ENCODE measurements around the gene POMGNT2. TPM values are rescaled to one million over a fixed set of nuclear protein-coding genes. Genes with fewer than 3 reads are reported as not detected.

Gene POMGNT2
- total RNA-seq, 2 experiments from 2014 or later = 6.8 to 8.4 TPM

- peaks cover 17% of the 10 kb centered on the region for H3K4me1 ChIP-seq (ENCODE audit: insufficient read depth, low read length)
- ChIA-PET POLR2A (interaction anchor here (1.0 to 1.5 kb wide), 4 partner anchors 57 to 140 kb away, joined by 4 read pairs; no protein-coding TSS in a partner anchor), CTCF (no interaction called here)
- peak overlapping the region; percentile 83 for H3K4me3 Mint-ChIP-seq
- TF ChIP-seq CTCF (IDR thresholded peaks at IDR 0.05) = no peak
- H3K9me3 ChIP-seq (ENCODE audit: control insufficient read depth in 1 of 2, insufficient read depth in 1 of 2, low read length in 2 of 2) = no peaks in the 10 kb centered on the region
- peak; percentile 11 for ATAC-seq (ENCODE audit: poor library complexity)
- H3K9me3 Mint-ChIP-seq = no peaks in the 10 kb centered on the region
- H3K27me3 ChIP-seq (ENCODE audit: control insufficient read depth in 1 of 2, insufficient read depth in 2 of 2, low read length in 2 of 2) = no peaks in the 10 kb centered on the region
- H3K36me3 ChIP-seq (ENCODE audit: insufficient read depth, low read length) = no peaks in the 10 kb centered on the region
- H3K27ac Mint-ChIP-seq = peak overlapping the region; percentile 3
- no peaks in the 10 kb centered on the region for H3K27me3 Mint-ChIP-seq
- DNase-seq = peak in 6 of 14 experiments; percentile 6 to 43 (median 8)
- peak overlapping the region; percentile 68 for H3K4me3 ChIP-seq (ENCODE audit: low read length)
- peaks cover 32% of the 10 kb centered on the region for H3K4me1 Mint-ChIP-seq (ENCODE audit: low read depth)
- H3K36me3 Mint-ChIP-seq (ENCODE audit: low read depth) = no peaks in the 10 kb centered on the region
- intact Hi-C loops (cut with DNase I, micrococcal nuclease) = loop anchor here in 1 of 2 experiments (5.0 to 10.0 kb wide), 5 partner anchors 182 to 1870 kb away; partner anchors contain the start of genes ABHD5, ACKR2, ANO10 and EXOSC7
- no peak overlapping the region for H3K27ac ChIP-seq (ENCODE audit: low read depth in 1 of 2, low read length in 2 of 2)
Measured at GRCh38 chr3:43104660-43105595, 951 bp downstream of the POMGNT2 start.

GRCh38 chr3:43104039-43104438 is 1.8 kb downstream of the POMGNT2 start:
- Histone ChIP-seq H3K9me3 (ENCODE audit: control insufficient read depth in 1 of 2, insufficient read depth in 1 of 2, low read length in 2 of 2) (no peaks in the 10 kb centered on the region), H3K27me3 (ENCODE audit: control insufficient read depth in 1 of 2, insufficient read depth in 2 of 2, low read length in 2 of 2) (no peaks in the 10 kb centered on the region), H3K36me3 (ENCODE audit: insufficient read depth, low read length) (no peaks in the 10 kb centered on the region), H3K27ac (ENCODE audit: low read depth in 1 of 2, low read length in 2 of 2) (no peak overlapping the region), H3K4me1 (ENCODE audit: insufficient read depth, low read length) (peaks cover 17% of the 10 kb centered on the region), H3K4me3 (ENCODE audit: low read length) (no peak overlapping the region)
- DNase-seq (no peak), ATAC-seq (ENCODE audit: poor library complexity) (no peak)
- H3K4me1 Mint-ChIP-seq (ENCODE audit: low read depth) = peaks cover 35% of the 10 kb centered on the region
- intact Hi-C loops (cut with DNase I, micrococcal nuclease) = loop anchor here in 1 of 2 experiments (10.0 kb wide), 3 partner anchors 299 to 1871 kb away; partner anchors contain the start of genes ACKR2, ANO10, EXOSC7 and HIGD1A
- H3K36me3 Mint-ChIP-seq (ENCODE audit: low read depth) = no peaks in the 10 kb centered on the region
- H3K4me3 Mint-ChIP-seq = peak overlapping the region; percentile 12
- no peak for TF ChIP-seq CTCF (IDR thresholded peaks at IDR 0.05)
- H3K27me3 Mint-ChIP-seq = no peaks in the 10 kb centered on the region
- no peaks in the 10 kb centered on the region for H3K9me3 Mint-ChIP-seq
- ChIA-PET CTCF (no interaction called here), POLR2A (no interaction called here)
- H3K27ac Mint-ChIP-seq = no peak overlapping the region

GRCh38 chr3:43102773-43103480 is 3.0 kb downstream of the POMGNT2 start:
- no peaks in the 10 kb centered on the region for H3K36me3 Mint-ChIP-seq (ENCODE audit: low read depth)
- Histone ChIP-seq H3K9me3 (ENCODE audit: control insufficient read depth in 1 of 2, insufficient read depth in 1 of 2, low read length in 2 of 2) (no peaks in the 10 kb centered on the region), H3K27me3 (ENCODE audit: control insufficient read depth in 1 of 2, insufficient read depth in 2 of 2, low read length in 2 of 2) (no peaks in the 10 kb centered on the region), H3K4me1 (ENCODE audit: insufficient read depth, low read length) (peaks cover 17% of the 10 kb centered on the region), H3K4me3 (ENCODE audit: low read length) (no peak overlapping the region), H3K27ac (ENCODE audit: low read depth in 1 of 2, low read length in 2 of 2) (no peak overlapping the region), H3K36me3 (ENCODE audit: insufficient read depth, low read length) (no peaks in the 10 kb centered on the region)
- H3K27ac Mint-ChIP-seq = no peak overlapping the region
- H3K9me3 Mint-ChIP-seq = no peaks in the 10 kb centered on the region
- ATAC-seq (ENCODE audit: poor library complexity) = no peak
- ChIA-PET CTCF (no interaction called here), POLR2A (no interaction called here)
- DNase-seq = no peak
- H3K27me3 Mint-ChIP-seq = no peaks in the 10 kb centered on the region
- H3K4me1 Mint-ChIP-seq (ENCODE audit: low read depth) = peaks cover 38% of the 10 kb centered on the region
- H3K4me3 Mint-ChIP-seq = peak overlapping the region; percentile 4
- intact Hi-C loops (cut with DNase I, micrococcal nuclease) = loop anchor here in 1 of 2 experiments (10.0 kb wide), 3 partner anchors 298 to 1872 kb away; partner anchors contain the start of genes ACKR2, ANO10, EXOSC7 and HIGD1A
- no peak for TF ChIP-seq CTCF (IDR thresholded peaks at IDR 0.05)
